UCSD-AML1 (cell line): Measurements from ENCODE around the gene C12orf57.

Source experiments
- DNase-seq: peaks from one replicate; lab custom pipeline; 2025; ENCODE audit not compliant: unreplicated experiment; lab: John Stamatoyannopoulos, UW

C12orf57 gene

GRCh38 chr12:6963016-6963731, 19.4 kb downstream of the C12orf57 start:
- DNase-seq, result no peak

DNA sequence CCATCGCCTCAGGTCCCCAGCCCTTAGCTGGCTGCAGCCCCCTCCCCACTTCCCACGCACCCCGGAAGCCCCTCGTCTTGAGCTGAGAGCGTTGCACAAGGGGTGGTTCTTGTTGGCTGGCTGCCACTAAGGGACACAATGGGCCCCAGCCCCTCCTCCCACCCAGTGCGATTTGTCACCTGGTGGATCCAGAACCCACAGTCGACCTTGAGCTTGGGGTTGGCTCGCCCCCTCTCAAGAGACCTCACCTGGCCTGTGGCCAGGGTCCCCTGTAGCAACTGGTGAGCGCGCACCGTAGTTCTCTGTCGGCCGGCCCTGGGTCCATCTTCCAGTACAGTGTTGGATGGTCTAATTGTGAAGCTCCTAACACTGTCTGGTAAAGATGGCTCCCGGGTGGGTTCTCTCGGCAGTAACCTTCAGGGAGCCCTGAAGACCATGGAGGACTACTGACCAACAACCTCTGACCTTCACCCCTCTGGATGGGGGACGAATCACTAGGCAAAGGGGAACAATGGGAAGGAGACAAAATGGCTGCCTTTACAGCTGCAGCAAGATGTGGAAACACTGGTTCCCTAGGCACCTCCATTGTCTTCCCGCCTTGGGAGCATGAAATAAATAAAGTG, 20.1 kb downstream of the C12orf57 start:
- DNase-seq, result no peak

- DNase-seq, result no peak
Observed at GRCh38 chr12:6964605-6965025, 20.8 kb downstream of the C12orf57 start.

DNA sequence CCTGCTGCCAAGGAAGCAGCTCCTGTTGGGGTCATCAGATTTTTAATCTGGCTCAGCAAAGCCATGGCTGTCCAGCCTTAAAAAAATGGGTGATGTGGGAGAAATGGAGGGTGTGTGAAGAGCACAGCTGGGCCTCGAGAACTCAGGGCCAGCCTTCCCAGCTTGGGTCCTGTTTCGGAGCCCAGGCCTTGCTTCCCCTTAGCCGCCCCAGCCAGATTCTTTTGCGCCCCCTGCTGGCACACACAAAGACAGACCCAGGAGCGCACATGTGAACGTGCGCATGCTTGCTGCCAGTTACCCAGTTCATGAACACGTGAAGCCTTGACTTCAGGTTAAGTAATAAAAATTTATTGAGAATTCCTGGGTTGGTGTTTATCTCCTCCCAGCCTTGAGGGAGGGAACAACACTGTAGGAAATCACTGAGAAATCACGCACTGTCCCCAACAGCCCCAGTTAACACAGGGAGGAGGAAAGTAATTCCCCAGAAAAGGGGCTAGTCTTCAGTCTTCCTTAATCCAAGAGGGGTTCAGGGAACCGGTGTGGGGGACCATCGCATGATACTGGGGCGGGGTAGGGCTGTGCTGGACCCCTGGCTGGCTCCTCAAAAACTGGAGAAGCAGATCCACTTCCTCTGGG, 21.3 kb downstream of the C12orf57 start:
- peak; percentile 79 for DNase-seq

GRCh38 chr12:6965714-6966113, 21.9 kb downstream of the C12orf57 start:
- no peak for DNase-seq

GRCh38 chr12:6966351-6966750, 22.5 kb downstream of the C12orf57 start:
- no peak for DNase-seq

GRCh38 chr12:6967651-6968100, 23.9 kb downstream of the C12orf57 start:
- DNase-seq, result no peak

DNA sequence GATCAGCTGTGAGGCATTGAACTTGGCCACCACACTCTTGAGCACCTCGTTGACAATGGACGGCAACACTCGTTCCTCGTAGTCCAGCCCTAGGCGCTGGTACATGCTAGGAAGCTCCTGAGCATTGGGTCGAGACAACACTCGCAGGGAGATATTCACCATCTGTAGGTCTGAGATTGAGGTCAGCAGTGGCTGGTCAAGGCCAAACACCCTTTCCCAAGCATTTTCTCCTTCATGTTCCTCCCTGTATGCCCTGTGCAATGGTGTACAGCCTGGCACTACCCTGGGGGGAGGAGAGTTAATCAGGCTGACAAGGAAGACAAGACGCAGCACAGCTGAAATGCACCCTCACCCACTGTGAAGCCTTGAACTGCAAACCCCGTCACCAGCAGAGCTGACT, 24.6 kb downstream of the C12orf57 start:
- no peak for DNase-seq

- no peak for DNase-seq
Observed at GRCh38 chr12:6970096-6970527, 26.3 kb downstream of the C12orf57 start.

GRCh38 chr12:6974180-6974579, 30.4 kb downstream of the C12orf57 start:
- no peak for DNase-seq

DNA sequence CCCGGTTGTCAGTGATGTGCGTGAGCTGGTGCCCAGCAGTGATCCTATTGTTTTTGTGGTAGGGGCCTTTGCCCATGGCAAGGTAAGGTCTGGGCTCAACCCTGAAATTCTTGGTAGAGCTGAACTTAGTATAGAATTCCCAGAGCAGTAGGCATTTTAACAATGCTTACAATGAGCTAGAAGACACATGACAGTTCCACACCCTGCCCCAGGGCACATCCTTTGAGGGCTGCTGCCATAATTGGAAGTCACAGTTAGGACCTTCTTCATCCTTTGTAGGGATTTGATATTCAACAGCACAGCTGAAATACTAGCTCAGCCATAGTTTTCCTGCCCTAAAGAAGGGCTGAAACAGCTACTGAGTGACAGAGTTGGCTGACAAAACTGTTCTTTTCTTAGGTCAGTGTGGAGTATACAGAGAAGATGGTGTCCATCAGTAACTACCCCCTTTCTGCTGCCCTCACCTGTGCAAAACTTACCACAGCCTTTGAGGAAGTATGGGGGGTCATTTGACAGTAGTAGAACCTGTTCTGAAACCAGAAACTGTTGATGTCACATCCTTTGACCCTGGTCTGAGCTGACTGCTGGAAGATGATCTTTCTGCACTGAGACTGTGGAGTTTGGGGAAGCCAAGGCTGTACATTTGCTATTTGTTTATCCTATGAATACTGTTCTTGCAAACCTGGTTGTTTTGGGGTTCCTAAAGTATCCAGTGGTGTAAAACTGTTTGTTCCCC, 31.6 kb downstream of the C12orf57 start:
- no peak for DNase-seq

DNA sequence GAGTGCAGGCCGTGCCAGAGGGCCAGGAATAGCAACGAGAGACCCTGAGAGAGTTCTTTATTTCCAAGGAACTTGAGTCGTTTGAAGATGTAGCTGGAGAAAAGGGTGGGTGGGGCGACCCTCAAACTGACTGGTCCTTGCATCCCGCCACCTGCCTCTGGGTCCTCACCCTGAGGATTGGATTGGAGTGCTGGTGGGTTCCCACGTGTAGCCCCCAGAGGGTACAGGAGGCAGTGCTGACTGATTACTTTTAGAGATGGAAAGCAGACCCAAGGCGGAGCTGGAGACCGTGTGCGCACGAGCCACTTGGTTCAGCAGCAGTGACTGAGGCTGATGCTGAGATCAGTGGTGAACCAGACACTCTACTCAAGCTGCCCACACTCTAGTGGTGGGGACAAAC, 33.8 kb downstream of the C12orf57 start:
- DNase-seq, result no peak

DNA sequence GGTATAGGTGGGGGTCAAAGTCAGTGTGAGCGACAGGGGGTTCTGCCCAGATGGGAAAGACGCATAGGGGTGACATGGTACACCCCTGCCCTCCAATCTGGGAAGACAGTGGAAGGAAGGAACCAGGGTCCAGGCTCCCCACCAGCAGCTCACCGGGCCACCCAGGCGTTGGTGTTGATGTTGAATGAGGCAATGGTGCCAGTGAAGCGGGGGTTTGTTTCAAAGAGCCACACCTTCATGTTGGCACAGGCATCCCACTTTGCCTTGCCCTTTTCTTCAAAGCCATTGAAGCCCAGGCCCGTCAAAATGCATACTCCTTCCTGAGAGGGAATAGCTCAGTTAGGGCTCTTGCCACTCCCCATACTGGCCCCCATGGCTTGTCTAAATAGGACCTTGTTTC, 34.4 kb downstream of the C12orf57 start:
- no peak for DNase-seq

DNA sequence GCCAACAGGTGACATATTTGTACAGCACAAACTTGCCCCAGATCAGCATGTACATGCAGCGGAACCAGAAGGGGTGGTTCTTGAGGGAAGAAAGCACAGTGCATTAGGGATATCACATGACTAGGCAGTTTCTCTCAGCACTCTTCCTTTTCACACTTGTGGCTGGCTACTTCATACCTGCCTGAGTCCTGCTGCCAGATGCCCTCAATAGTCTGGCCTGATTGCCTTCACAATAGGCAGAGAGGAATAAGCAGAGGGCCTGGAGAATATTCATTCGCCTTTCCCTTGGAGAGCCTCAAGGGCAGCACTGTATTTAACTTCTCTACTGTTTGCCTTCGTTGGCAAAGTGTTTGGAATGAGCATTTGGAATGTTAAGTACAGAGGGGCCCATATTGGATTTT, 34.8 kb downstream of the C12orf57 start:
- no peak for DNase-seq

DNA sequence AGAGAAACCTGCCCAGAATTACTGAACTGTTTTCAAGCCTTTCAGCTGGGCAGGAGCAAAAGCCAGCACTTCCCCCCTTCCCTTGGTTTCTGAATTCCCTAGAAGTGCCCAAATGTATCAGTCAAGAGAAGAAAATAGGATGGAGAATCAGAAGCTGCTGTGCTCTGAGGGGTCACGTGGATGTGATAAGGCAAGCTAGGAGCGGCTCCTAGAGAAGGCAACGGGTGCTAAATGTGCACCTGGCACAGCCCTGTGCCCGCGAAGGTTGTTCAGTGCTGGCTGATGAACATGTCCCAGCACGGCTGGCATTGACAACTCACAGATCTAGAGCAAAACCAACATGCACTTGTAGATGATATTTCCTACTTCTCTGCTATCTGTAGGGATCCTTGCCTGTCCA, 35.2 kb downstream of the C12orf57 start:
- no peak for DNase-seq

DNA sequence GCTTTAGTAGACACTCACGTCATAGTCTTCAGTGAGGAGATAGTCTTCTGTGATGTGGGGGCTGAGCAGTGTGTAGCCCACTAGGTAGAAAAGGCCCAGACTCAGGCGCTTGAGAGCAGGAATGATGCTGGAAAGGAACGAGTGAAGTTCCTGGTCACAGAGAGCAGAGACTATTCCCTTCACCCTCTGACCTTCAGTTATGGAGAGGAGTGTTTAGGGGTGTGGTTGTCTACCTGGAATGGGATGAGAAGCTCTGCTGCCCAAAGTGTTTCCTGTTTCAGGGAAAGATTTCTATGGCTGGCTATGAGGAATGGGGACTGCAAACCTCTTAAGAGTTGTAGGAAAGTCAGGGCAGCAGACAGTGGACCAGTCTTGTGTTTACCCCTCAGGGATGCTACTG, 35.6 kb downstream of the C12orf57 start:
- DNase-seq, result no peak

DNA sequence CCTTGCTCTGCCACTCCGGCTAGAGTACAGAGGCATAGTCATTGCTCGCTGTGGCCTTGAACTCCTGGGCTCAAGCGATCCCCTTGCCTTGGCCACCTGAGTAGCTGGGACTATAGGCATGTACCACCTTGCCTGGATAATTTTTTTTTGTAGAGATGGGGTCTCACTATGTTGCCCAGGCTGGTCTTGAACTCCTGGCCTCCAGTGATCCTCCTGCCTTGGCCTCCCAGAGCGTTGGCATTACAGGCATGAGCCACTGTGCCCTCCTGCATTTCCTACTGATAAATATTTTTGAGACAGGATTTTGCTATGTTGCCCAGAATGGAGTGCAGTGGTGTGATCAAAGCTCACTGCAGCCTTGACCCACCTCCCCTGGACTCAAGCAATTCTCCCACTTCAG, 36.3 kb downstream of the C12orf57 start:
- DNase-seq, result no peak

GRCh38 chr12:6980740-6981139, 36.9 kb downstream of the C12orf57 start:
- DNase-seq, result no peak

DNA sequence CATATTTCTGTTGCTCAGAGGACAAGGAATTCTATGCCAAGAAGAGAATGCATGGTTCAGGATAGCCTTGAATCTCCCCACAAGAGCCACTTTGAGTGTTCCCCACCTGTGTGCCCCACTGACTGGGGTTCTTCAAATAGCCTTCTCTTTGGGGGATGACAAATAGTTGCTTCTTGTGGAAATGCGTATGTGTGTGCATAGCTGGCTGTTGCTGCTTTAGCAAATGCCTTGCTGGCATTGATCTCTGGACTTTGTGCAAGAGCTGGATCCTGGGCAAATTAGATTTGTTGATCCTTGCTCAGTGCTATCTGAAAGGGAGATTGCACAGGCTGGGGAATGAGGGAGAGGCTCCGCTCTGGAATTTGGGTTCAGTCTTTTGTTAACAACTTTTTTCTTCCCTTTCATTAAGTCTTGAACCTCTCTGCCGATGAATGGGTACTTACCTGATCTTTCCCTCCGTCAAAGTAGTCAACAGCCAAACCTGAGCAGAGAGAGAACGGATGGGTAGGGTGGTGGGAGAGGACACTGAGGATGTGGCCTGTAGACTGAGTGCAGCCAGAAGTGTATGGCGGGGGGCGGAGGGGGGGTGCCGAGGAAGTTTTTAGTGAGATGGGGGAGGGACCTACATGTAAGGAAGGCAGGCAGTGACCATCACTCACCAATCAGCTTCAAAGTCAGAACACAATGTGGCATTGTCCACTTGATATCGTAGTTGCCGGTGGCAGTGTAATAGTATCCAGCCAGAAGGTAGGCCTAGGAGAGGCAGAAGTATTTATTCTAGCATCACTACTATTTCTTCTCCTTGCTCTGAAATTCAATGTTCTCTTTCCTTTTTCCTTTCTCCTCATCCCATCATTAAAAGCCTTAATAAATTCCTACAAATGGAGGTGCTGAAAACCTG, 37.6 kb downstream of the C12orf57 start:
- no peak for DNase-seq

DNA sequence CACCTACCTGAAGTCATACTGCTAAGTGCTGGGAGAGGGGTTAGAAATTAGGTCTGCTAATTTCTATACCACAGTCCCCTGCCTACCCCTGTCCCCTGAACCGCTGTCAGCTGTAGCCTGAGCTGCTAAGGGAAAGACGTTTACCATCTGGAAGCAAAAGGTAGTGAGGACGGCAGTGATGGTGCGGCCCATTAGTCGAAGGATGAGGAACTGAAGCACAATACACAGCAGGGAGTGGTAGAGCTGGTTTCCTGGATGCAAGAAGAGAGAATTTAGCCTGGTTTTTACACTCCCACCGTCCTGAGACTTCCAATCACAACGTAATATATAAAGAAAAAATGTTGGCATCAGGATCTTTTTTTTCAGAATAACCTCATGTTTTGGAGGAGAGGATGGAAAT, 38.7 kb downstream of the C12orf57 start:
- no peak for DNase-seq
